ENCODE measurements around the gene PAPOLA.

Gene PAPOLA

GRCh38 chr14:96603350-96604255, 101.4 kb downstream of the PAPOLA start:
- POLR2A ChIA-PET = no interaction called here
- no peaks in the 10 kb centered on the region for H3K4me1 ChIP-seq (ENCODE audit: control insufficient read depth, insufficient read depth, low read length)
- no peaks in the 10 kb centered on the region for H3K9me3 ChIP-seq (ENCODE audit: control insufficient read depth, insufficient read depth, low read depth, low read length)
- no peak overlapping the region for H3K27ac ChIP-seq (ENCODE audit: extremely low read depth, low read depth, low read length)
- H3K4me3 ChIP-seq (ENCODE audit: low read depth, low read length) = no peak overlapping the region
- CTCF ChIA-PET = no interaction called here
- H3K36me3 ChIP-seq (ENCODE audit: control insufficient read depth in 2 of 2, insufficient read depth in 1 of 2, low read length in 2 of 2) = no peaks in the 10 kb centered on the region
- TF ChIP-seq ZNF768 (tag by site-specific recombination; IDR thresholded peaks at IDR 0.05) (no peak), ZNF391 (tag by site-specific recombination; IDR thresholded peaks at IDR 0.05; ENCODE audit: borderline replicate concordance, low read depth) (no peak), ZNF549 (tag by site-specific recombination; IDR thresholded peaks at IDR 0.05) (no peak), ZSCAN16 (tag by site-specific recombination; IDR thresholded peaks at IDR 0.05) (no peak), ZNF707 (tag by site-specific recombination; IDR thresholded peaks at IDR 0.05) (no peak), ZNF223 (tag by site-specific recombination; IDR thresholded peaks at IDR 0.05) (no peak), EGR2 (tag by site-specific recombination; IDR thresholded peaks at IDR 0.05; ENCODE audit: low read depth) (no peak), ZFP41 (tag by site-specific recombination; IDR thresholded peaks at IDR 0.05; ENCODE audit: borderline replicate concordance) (no peak), GLI4 (tag by site-specific recombination; IDR thresholded peaks at IDR 0.05) (no peak), ZBTB10 (tag by site-specific recombination; IDR thresholded peaks at IDR 0.05) (no peak), YY2 (tag by site-specific recombination; IDR thresholded peaks at IDR 0.05) (no peak), ZBTB44 (tag by site-specific recombination; IDR thresholded peaks at IDR 0.05) (no peak), ZNF211 (tag by site-specific recombination; IDR thresholded peaks at IDR 0.05; ENCODE audit: low read depth) (no peak), ZNF624 (tag by site-specific recombination; IDR thresholded peaks at IDR 0.05) (no peak), YY1 (tag by site-specific recombination; IDR thresholded peaks at IDR 0.05) (no peak)

GRCh38 chr14:96614481-96614881, 112.3 kb downstream of the PAPOLA start:
- ChIA-PET POLR2A (no interaction called here), CTCF (interaction anchor here (1.3 kb wide), 1 partner anchor 31 kb away, joined by 3 read pairs; no protein-coding TSS in a partner anchor)
- Histone ChIP-seq H3K27ac (ENCODE audit: extremely low read depth, low read depth, low read length) (no peak overlapping the region), H3K9me3 (ENCODE audit: control insufficient read depth, insufficient read depth, low read depth, low read length) (no peaks in the 10 kb centered on the region), H3K4me1 (ENCODE audit: control insufficient read depth, insufficient read depth, low read length) (no peaks in the 10 kb centered on the region), H3K4me3 (ENCODE audit: low read depth, low read length) (no peak overlapping the region), H3K36me3 (ENCODE audit: control insufficient read depth in 2 of 2, insufficient read depth in 1 of 2, low read length in 2 of 2) (no peaks in the 10 kb centered on the region)
- no peak for TF ChIP-seq ZNF514 (tag by site-specific recombination; IDR thresholded peaks at IDR 0.05)
- no peak for TF ChIP-seq ZNF660 (tag by site-specific recombination; IDR thresholded peaks at IDR 0.05)
- no peak for TF ChIP-seq ZNF362 (tag by site-specific recombination; IDR thresholded peaks at IDR 0.05)
- TF ChIP-seq ZNF596 (tag by site-specific recombination; IDR thresholded peaks at IDR 0.05) = no peak
- no peak for TF ChIP-seq SP2 (tag by site-specific recombination; IDR thresholded peaks at IDR 0.05)
- no peak for TF ChIP-seq MEIS1 (CRISPR knock-in tag; IDR thresholded peaks at IDR 0.05; ENCODE audit: borderline replicate concordance)
- TF ChIP-seq ZNF248 (tag by site-specific recombination; IDR thresholded peaks at IDR 0.05) = no peak
- no peak for TF ChIP-seq ZEB2 (tag by site-specific recombination; IDR thresholded peaks at IDR 0.05)
- no peak for TF ChIP-seq IKZF3 (tag by site-specific recombination; IDR thresholded peaks at IDR 0.05)

All from HEK293 (cell line).